PFSK-1 (cell line): Measurements from ENCODE around the gene CPVL.

Source experiments
- FOXP2 ChIP-seq: optimal IDR thresholded peaks from 2 replicates; pipeline ENCODE3; 2011; ENCODE audit warnings: borderline replicate concordance, control low read depth, inconsistent platforms; ENCODE audit not compliant: insufficient read depth; ENCODE audit errors: extremely low read length, extremely low read depth
- POLR2AphosphoS5 ChIP-seq: IDR thresholded peaks from 2 replicates; pipeline ENCODE4 v1.6.1; 2012; ENCODE audit warnings: low read depth, mild to moderate bottlenecking, control low read depth, low read length, moderate library complexity
- SIN3A ChIP-seq: IDR thresholded peaks from 2 replicates; pipeline ENCODE4 v1.6.1; 2012; ENCODE audit warnings: mild to moderate bottlenecking, low read length, moderate library complexity, borderline replicate concordance; ENCODE audit not compliant: insufficient read depth
- TAF1 ChIP-seq: IDR thresholded peaks from 2 replicates; pipeline ENCODE4 v1.6.1; 2012; ENCODE audit warnings: low read length, control low read depth, borderline replicate concordance; ENCODE audit not compliant: insufficient read depth
- TF ChIP-seq, protein P1 (sequence below), 2 experiments: IDR thresholded peaks; 2 replicates each; pipeline versions ENCODE4 v1.6.1 to v1.8.0; 2011 to 2012; ENCODE audit warnings: low read depth in 2 of 2, low read length in 2 of 2, control low read depth in 1 of 2, inconsistent platforms in 1 of 2, mild to moderate bottlenecking in 1 of 2, moderate library complexity in 1 of 2; ENCODE audit not compliant: insufficient read depth in 1 of 2

CPVL gene

DNA sequence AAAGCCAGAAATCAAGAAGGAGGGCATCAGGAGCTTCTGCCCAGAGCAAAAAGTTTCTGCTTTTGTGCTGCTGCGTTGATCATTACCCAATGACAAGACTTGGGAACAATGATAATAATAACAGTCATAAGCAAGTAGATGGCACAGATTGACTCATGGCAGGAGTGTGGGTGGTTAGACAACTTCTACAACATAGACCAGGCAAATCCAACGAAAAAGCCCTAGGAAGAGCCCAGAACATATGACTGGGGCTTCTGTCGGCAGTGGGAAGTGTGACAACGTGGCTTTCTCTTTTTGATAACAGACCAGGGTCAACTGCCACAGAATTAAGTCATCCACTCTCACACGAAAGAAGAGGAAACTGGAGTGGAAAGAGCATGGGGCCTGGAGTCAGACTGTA is 102.8 kb downstream of the CPVL start:
- TF ChIP-seq POLR2AphosphoS5 (no peak), TAF1 (no peak), SIN3A (no peak), FOXP2 (no peak)
- TF ChIP-seq, protein P1, sequence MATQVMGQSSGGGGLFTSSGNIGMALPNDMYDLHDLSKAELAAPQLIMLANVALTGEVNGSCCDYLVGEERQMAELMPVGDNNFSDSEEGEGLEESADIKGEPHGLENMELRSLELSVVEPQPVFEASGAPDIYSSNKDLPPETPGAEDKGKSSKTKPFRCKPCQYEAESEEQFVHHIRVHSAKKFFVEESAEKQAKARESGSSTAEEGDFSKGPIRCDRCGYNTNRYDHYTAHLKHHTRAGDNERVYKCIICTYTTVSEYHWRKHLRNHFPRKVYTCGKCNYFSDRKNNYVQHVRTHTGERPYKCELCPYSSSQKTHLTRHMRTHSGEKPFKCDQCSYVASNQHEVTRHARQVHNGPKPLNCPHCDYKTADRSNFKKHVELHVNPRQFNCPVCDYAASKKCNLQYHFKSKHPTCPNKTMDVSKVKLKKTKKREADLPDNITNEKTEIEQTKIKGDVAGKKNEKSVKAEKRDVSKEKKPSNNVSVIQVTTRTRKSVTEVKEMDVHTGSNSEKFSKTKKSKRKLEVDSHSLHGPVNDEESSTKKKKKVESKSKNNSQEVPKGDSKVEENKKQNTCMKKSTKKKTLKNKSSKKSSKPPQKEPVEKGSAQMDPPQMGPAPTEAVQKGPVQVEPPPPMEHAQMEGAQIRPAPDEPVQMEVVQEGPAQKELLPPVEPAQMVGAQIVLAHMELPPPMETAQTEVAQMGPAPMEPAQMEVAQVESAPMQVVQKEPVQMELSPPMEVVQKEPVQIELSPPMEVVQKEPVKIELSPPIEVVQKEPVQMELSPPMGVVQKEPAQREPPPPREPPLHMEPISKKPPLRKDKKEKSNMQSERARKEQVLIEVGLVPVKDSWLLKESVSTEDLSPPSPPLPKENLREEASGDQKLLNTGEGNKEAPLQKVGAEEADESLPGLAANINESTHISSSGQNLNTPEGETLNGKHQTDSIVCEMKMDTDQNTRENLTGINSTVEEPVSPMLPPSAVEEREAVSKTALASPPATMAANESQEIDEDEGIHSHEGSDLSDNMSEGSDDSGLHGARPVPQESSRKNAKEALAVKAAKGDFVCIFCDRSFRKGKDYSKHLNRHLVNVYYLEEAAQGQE (IDR thresholded peaks at IDR 0.05; ENCODE audit: insufficient read depth in 1 of 2, low read depth in 2 of 2, low read length in 2 of 2) = no peak

DNA sequence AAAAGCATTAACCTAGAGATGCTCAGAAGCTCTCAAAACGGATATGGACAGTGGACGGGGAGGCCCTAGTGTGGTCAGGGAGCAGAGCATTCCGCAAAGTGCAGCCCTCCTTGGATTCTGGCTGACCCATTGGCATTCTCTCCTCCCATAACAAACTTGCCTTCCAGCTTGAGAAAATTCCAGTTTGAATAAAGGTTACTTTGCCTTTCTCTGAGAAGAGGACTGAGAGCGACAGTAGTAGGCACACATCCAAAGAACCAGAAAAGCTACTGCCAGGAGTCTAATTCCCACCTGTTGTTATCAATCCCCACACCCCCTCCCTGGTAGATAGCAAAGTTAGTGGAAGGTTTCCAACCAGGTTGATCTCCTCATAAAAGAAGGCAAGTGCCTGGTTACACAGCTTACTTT is 103.5 kb downstream of the CPVL start:
- TF ChIP-seq POLR2AphosphoS5 = no peak
- TF ChIP-seq SIN3A = no peak
- TF ChIP-seq TAF1 = no peak
- TF ChIP-seq FOXP2 = no peak

DNA sequence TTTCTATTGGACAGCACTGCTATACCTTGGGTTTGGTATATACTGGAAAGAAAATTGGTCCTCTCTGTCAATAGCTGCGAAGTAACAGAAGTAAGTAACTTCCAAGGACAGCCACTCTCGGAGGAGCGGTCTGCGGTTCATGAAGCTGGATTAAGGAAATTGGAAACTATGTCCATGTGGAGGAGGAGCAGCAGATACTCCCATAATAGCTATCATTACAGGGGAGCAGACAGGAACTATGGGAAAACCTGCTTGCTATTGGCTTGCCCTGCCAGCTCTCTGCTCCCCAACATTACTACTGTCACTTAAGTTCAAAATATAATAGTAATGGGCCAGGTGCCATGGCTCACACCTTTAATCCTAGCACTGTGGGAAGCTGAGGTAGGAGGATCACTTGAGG is 104.3 kb downstream of the CPVL start:
- no peak for TF ChIP-seq FOXP2
- no peak for TF ChIP-seq POLR2AphosphoS5
- TF ChIP-seq TAF1 = no peak
- no peak for TF ChIP-seq SIN3A
- TF ChIP-seq, protein P1 (IDR thresholded peaks at IDR 0.05; ENCODE audit: insufficient read depth in 1 of 2, low read depth in 2 of 2, low read length in 2 of 2) = no peak

DNA sequence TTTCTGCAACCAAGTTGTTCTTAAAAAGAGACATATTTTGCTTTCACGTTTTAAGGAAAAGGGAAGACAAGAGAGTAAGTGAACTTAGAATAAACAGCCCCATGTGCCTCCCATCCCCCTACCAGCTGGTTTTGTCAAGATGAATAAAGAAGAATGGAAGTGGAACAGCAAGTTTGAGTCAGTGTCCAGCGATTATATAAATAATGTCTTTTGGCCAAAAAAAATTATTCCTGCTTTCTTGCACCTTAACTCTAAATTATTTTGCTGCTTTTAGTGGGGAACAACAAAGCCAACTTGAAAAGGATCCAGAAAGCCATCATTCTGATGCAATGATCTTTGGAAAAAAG is 105.8 kb downstream of the CPVL start:
- TF ChIP-seq POLR2AphosphoS5 = no peak
- TF ChIP-seq TAF1 = no peak
- no peak for TF ChIP-seq SIN3A

DNA sequence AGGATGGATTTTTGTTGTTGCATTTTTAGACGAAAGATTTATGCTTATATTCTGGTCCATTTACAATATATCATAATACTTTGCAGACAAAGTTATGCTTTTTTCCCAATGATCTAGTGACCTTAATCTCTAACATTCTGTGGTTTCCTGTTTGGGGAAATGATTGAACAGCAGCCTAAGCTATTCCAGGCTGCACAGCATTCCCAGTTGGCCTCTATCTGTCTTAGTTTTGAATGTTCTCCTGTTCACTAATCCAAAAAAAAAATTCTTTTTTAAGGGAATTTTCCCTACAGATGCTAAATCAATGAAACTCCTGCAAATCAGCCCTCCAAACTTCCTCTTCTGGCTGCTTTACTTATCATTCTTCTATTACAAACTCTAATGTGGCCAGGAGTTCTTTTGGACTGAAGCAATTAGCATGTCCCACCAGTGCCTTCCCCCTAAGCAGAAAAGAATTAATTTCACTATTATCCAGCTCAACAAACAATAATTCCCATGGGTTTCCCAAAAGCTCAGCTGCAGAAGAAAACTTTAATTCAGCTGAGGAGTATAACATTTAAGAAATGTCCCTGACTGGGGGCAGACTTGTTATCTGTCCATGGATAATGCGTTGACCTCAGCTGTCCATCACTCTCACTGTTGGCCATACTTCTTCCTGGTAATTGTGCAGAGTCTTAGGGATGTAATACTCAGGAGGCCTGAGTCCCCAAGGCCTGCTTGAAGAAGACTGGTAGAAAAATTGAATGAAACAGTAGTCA is 106.3 kb downstream of the CPVL start:
- TF ChIP-seq FOXP2 (no peak), POLR2AphosphoS5 (no peak), TAF1 (no peak), SIN3A (no peak)
- TF ChIP-seq, protein P1 (IDR thresholded peaks at IDR 0.05; ENCODE audit: insufficient read depth in 1 of 2, low read depth in 2 of 2, low read length in 2 of 2) = no peak

DNA sequence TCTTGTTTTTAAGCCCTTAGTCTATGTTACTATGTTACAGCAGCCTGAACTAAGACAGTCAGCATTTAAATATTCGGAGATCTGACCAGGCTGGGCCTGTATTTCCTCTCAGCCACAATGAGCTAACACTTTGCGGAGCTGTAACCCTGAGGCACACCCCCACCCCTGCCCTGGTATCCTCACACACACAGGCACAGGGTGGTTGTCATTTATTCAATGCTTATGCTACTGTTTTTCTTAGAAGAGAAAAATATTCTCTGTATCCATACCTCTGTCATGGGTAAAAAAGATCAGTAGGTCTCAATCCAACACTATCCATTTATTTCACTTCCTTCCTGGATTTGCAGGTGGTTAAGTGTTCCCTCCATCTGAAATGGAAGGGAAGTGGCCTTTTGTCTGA is 107.9 kb downstream of the CPVL start:
- TF ChIP-seq TAF1 = no peak
- TF ChIP-seq, protein P1 (IDR thresholded peaks at IDR 0.05; ENCODE audit: insufficient read depth in 1 of 2, low read depth in 2 of 2, low read length in 2 of 2) = no peak
- no peak for TF ChIP-seq POLR2AphosphoS5
- TF ChIP-seq FOXP2 = no peak
- TF ChIP-seq SIN3A = no peak
